ENCODE data around the gene CCNL2. TPM values are rescaled to one million over a fixed set of nuclear protein-coding genes. Genes with fewer than 3 reads are reported as not detected.

CCNL2 gene
- total RNA-seq, 1 experiment from 2014 or later = 173 TPM

- H3K36me3 Mint-ChIP-seq (ENCODE audit: insufficient read depth in 1 of 3, low read depth in 3 of 3) = peaks cover 6 to 20% (median 12%) of the 10 kb centered on the region in 3 experiments
- DNase-seq = no peak
Observed at GRCh38 chr1:1374589-1374928, 24.6 kb downstream of the CCNL2 start.

More at GRCh38 chr1:1374589-1374928, 24.6 kb downstream of the CCNL2 start:
- no peaks in the 10 kb centered on the region for H3K9me3 ChIP-seq (ENCODE audit: control insufficient read depth, low read depth, low read length)
- H3K4ac ChIP-seq (ENCODE audit: low read depth, low read length) = no peak overlapping the region
- no peak overlapping the region for H3K56ac ChIP-seq (ENCODE audit: insufficient read length, low read depth, low read length)
- H3K23me2 ChIP-seq (ENCODE audit: insufficient read length, low read depth, low read length, poor library complexity, severe bottlenecking) = peaks cover 10% of the 10 kb centered on the region
- peaks cover 13% of the 10 kb centered on the region for H3K79me1 ChIP-seq (ENCODE audit: insufficient read depth, low read depth, low read length, poor library complexity, severe bottlenecking)
- no peaks in the 10 kb centered on the region; the same call in 1 of the 2 replicates for H3K4me1 ChIP-seq (ENCODE audit: insufficient read depth, low read length)
- H3T11ph ChIP-seq (ENCODE audit: low read length) = no peak overlapping the region
- no peaks in the 10 kb centered on the region for H4K20me1 ChIP-seq (ENCODE audit: control insufficient read depth, insufficient read depth, insufficient read length)
- no peak overlapping the region for H3K27ac ChIP-seq (ENCODE audit: insufficient read length, low read depth, low read length)
- peak overlapping the region; percentile 21 for H3K18ac ChIP-seq (ENCODE audit: insufficient read length, low read depth, low read length)
- H4K5ac ChIP-seq (ENCODE audit: insufficient read length, low read depth, low read length) = no peak overlapping the region
- no peak overlapping the region for H2BK15ac ChIP-seq (ENCODE audit: low read depth, low read length)
- H3K14ac ChIP-seq (ENCODE audit: insufficient read depth, low read length) = 0 out of 2 replicates have a peak overlapping the region, but pooled peaks have one; percentile 43
- peak overlapping the region; percentile 92 for H3K9ac ChIP-seq (ENCODE audit: extremely low read depth, insufficient read length, low read length)
- H3K27me3 ChIP-seq (ENCODE audit: insufficient read depth, low read length) = no peaks in the 10 kb centered on the region
- H2BK20ac ChIP-seq (ENCODE audit: low read depth, low read length, poor library complexity, severe bottlenecking) = no peak overlapping the region
- Mint-ChIP-seq H3K27me3 (ENCODE audit: low read depth) (no peaks in the 10 kb centered on the region), H3K27ac (peak overlapping the region; percentile 10 to 61 (median 27); a peak in 3 of 7 replicates), H3K4me3 (peak overlapping the region; percentile 83 to 88), H3K9me3 (no peaks in the 10 kb centered on the region), H3K4me1 (peaks cover 5 to 10% of the 10 kb centered on the region in 2 experiments)
- H2BK120ac ChIP-seq (ENCODE audit: low read depth, low read length, poor library complexity, severe bottlenecking) = no peak overlapping the region
- no peak overlapping the region for H3K23ac ChIP-seq (ENCODE audit: insufficient read length, low read depth, low read length)
- no CpG with 5 or more reads among the region's 24 CpGs for WGBS (ENCODE audit: extremely low coverage, insufficient read length, low lambda C conversion rate)
- peak overlapping the region; percentile 94 for H3K4me2 ChIP-seq (ENCODE audit: insufficient read depth, insufficient read length, low read length)
- H2BK12ac ChIP-seq (ENCODE audit: insufficient read length, low read depth, low read length) = no peak overlapping the region
- H2AK5ac ChIP-seq (ENCODE audit: insufficient read length, low read length) = no peak overlapping the region
- H2AFZ ChIP-seq (ENCODE audit: low read length) = no peak overlapping the region
- H2BK5ac ChIP-seq (ENCODE audit: insufficient read length, low read length) = no peak overlapping the region
- H4K8ac ChIP-seq (replicated peaks; ENCODE audit: insufficient read length, low read depth, low read length) = no peak overlapping the region
- no peak for TF ChIP-seq CTCF (conservative IDR thresholded peaks at IDR 0.05)
- no peak overlapping the region for H4K91ac ChIP-seq (ENCODE audit: insufficient read length, low read depth, low read length)
- H3K79me2 ChIP-seq (ENCODE audit: insufficient read depth, low read length) = peaks cover 4% of the 10 kb centered on the region; the same call in 1 of the 2 replicates
